HG02610 (cell line): ENCODE measurements around the gene MEF2C.

Source experiments
- ATAC-seq: cut with Tn5 transposase; IDR thresholded peaks from one replicate; pipeline ENCODE4 v1.9.1; 2021; ENCODE audit warnings: mild to moderate bottlenecking, moderate library complexity; ENCODE audit not compliant: unreplicated experiment

MEF2C gene

GRCh38 chr5:88765171-88765570 lies 117.8 kb downstream of the MEF2C start:
- ATAC-seq, result no peak

- ATAC-seq, result no peak
These were observed 121.0 kb downstream of the MEF2C start for GRCh38 chr5:88761939-88762338.

DNA sequence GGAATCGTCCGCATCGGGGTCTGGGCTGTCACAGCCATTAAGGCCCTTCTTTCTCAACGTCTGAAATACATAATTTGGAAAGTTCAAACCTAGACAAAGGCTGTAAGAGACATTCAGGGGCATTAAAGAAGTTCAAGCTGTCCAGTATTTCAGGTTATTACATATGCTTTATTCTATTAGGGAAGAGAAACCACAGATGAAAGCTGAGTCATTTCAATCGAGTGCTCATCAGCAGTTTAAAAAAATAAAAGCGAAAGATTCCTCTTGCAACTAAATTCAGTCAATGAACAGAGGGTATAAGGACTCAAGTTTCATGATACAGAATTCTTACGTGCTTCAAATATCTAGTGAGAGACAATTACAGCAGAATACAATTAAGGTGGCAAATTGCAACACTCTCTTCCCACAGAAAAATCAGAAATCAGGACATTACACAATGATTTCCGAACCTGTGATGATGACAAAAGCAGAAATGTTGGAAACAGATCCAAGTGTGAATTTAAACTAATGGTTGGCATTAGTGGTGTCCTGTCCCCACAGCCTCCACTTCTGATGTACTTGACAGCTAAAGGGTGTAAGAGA lies 121.6 kb downstream of the MEF2C start:
- ATAC-seq, result peak; percentile 54

GRCh38 chr5:88760527-88760926 lies 122.5 kb downstream of the MEF2C start:
- ATAC-seq, result no peak

DNA sequence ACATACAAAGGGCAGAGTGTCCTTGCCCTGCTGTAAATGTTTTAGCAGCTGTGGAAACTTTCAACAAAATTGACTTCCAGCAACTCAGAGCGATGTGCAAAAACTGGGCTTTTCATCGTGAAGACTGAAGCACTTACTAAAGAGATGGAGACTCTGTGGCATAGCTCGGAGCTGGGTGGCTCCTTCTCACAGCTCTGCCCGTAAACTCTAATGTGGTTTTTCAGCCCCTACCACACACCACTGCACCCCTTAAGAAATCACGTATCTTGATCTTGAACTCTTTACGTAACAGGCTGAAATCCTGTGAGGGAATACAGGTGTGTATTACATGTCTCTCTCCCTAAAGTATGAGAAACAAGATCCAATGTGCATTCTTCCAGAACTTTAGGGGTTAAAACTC lies 124.4 kb downstream of the MEF2C start:
- ATAC-seq, result no peak

GRCh38 chr5:88758184-88758583 lies 124.8 kb downstream of the MEF2C start:
- no peak for ATAC-seq

- ATAC-seq, result no peak
These were observed 126.0 kb downstream of the MEF2C start for GRCh38 chr5:88756953-88757352.

GRCh38 chr5:88748666-88749065 lies 134.3 kb downstream of the MEF2C start:
- no peak for ATAC-seq

DNA sequence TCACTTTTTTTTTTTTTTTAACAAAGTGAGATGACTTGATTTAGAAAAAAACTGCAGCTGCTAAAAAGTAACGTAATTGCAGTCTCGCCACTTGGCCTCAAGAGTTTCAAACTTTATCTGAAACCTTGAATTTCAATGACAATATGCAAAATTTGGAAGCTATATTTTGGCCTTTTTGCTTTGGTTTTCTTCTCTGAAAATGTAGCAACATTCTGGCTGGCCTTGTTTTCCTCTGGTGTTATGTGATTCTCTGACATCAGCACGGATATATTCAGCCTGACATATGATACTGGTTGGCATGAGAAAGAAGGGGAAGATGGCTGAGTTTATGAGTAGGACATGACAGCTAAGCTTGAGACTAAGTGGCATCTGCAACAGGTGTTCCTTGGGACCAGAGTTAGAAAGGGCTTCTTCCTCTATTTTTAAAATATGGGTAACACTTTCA lies 136.5 kb downstream of the MEF2C start:
- ATAC-seq, result peak; percentile 82

DNA sequence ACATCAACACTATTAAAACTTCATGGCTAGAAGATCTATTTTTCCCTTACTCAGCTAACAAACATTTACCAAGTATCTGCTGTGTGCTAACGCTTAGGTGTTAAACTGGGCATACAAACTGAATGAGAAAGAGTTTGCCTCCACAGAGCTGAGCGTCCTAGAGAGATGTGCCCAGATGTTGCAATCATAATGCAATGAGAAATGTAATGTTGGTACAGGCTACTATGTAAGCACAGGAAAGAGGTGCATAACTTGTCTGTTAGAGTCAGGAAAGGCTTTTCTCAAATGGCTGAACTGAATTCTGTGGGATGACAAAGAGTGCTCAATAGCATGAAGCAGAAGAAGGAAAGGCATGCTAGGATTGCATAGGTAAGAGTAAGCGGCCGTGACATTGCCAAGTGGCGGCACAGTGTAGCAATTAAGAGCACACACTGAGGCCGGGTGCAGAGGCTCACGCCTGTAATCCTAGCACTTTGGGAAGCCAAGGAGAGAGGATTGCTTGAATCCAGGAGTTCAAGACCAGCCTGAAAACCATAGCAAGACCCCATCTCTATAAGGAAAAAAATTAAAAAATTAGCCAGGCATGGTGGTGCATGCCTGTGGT lies 137.8 kb downstream of the MEF2C start:
- ATAC-seq, result no peak

DNA sequence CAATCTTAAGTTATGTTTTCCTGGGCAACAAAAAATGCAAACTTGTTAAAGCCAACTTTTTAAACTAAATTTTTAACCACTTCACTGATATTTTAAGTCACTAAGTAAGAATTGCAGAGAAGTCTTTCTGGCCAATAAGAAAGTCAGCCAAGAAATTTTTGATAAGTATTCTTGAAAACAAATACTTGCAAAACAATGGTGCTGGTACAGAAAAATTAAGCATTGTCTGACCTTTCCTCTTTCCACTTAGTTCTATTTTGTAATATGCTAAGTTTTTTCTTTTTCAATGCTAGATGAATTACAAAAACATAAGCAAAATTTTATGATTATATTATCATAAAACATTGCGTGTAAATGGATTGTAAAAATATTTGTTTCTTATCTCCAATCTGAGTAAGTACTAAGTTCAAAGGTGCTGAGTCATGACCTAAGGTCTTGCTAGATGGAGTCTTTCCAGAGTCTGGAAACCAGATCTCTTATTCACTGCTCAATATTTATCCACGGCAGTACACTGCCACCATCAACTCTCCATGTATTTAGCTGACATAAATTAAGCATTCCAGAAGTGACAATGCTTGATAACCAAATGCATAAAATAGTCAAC lies 139.7 kb downstream of the MEF2C start:
- no peak for ATAC-seq

DNA sequence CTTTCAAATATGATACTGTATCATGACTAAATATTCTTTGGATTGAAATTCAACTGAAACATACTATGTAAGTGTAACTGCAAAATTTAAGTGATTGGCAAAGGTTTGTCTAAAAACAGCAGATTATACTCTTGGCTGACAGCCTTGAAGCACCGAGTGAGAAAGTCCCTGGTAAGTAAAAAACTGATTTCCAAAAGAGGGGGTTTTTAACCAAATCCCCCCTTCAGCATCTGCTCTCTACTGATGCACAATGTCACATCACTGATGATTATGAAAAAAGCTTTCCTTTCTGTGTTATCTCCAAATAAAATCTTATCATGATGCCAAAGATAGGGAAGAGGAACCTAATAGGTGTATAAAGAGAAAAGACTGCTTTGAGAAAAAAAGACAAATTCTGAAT lies 141.0 kb downstream of the MEF2C start:
- ATAC-seq, result peak; percentile 44

GRCh38 chr5:88740604-88741185 lies 142.3 kb downstream of the MEF2C start:
- ATAC-seq, result no peak

DNA sequence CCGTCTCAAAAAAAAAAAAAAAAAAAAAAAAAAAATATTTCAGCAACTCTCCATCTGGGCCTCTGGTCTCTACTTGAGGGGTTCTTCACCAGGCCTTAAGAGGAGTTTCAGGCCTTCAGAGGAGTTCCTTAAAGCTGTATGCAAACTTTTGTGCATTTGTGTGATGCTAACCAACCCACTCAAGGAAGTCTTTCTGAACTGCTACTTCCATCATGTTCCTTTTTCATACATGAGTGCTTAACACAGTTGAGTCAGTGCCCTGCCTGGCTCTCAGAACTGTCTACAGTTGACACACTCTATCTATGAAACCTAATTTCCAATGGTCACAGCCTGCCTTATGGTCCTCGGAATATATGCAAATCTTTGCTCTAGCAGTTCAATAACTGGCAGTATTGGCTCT lies 146.5 kb downstream of the MEF2C start:
- peak; percentile 25 for ATAC-seq

DNA sequence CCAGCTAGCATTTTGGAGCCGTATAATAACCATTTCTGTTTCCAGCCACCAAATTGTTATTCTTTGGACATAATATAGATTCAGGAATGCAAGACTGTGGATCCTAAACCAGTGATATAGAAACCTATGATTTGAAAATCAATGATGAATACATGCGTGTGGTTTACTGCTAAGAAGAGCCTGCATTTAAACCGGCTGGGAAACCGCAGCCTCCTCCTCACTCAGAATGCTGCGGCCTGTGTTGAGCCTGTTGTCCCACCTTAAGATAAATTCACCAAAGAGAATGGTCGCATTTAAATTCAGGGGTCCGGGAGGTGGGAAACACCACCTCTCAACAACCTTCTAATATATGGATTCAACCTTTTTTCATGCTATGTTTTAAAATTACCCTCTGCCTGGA lies 148.0 kb downstream of the MEF2C start:
- no peak for ATAC-seq

DNA sequence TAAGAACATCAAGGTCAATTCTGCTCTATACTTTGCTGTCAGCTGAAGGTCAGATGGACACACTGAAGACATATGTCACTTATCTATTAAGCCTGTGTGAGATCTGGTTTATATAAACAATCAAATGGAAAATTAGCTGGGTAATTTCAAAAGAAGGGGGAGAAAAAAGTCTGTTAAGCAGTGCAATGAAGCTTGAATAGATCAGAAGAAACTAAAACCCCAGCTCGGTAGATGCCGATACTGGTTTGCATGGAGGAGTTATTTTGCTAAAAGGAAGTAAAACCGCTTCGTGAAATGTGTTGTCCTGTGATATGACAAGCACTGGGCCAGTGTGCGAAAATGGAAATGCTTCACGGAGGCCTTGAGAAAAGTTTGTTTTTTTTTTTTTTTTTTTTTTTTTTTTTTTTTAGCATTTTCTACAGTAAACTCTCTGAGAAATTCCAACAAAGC lies 148.8 kb downstream of the MEF2C start:
- ATAC-seq, result peak; percentile 64

GRCh38 chr5:88732862-88733261 lies 150.1 kb downstream of the MEF2C start:
- no peak for ATAC-seq

DNA sequence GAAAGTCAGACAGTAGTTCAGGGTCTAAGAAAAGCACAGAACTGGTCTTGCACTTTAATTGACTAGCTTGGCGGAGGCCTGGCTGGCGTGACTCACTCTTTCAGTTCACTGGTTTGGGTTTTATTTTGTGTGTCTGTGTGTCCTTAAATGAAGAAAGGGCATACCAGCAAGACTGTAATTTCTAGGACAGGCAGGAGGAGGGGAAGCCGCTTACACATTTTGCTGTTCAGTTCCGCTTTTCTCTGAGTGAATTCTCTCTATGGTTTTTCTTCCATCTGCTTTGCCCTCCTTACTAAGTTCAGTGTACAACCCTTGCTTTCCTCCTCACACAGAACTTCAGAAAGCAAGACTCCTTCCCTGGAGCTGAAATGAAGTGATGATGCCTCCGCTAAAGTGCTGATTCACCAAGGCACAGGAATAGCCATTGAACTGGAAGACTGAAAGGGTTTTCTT lies 150.8 kb downstream of the MEF2C start:
- ATAC-seq, result peak; percentile 72

DNA sequence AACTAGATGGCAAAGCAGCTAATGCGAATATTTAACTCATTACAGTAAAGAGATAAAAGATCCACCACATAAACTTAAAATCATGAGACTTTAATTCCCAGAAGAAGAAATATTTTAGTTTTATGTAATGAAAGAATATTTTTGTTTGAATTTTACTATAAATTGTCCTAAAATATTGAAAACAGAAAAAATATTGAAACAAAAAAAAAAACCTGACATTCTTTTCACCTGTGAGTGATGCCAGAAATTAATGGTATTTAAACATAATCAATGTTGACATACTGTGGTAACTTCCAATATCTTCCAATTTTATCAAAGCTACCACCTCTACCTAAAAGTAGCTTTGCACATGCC lies 153.2 kb downstream of the MEF2C start:
- ATAC-seq, result no peak

DNA sequence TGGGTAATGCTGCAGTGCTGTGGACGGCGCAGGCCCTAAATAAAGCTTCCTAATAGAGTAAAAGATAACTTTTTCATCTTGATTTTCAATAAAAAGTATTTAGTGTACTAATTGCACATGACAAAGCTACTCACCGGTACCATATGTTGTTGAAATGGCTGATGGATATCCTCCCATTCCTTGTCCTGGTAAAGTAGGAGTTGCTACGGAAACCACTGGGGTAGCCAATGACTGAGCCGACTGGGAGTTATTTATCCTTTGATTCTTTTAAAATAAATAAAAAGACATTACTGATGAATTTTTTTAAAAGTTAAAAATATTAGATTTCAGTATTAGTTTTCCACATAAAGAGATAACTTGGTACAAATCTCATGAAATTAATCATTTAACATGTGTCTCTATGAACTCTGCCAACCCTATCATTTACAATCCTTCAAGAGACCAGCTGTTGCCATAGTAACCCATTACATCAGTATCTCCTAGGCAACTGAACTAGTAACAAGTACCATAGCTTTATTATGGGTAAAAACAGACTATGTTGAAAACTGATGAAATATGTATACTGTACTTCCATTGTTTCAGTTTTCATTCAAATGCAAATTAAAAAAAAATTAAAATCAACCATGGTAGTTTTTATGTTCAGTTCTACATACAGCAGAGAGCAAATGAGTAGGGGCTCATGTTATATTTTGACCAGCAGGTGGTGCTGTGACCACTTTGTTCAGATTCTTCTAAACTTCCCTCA lies 153.7 kb downstream of the MEF2C start:
- peak; percentile 22 for ATAC-seq

- no peak for ATAC-seq
These were observed 155.2 kb downstream of the MEF2C start for GRCh38 chr5:88727705-88728313.
